Pancreas (tissue), 10 donors: ENCODE data around the gene PCDHGA4. TPM values are rescaled to one million over a fixed set of nuclear protein-coding genes. Genes with fewer than 3 reads are reported as not detected.
A peak's percentile ranks its signal among the peaks of the same experiment; 100 is the strongest.

ENCODE experiments used
- ATAC-seq, 4 donors: fragments of 200-7000 bp; cut with Tn5 transposase; one replicate each; pipeline versions ENCODE4 v1.8.0 to v1.9.1; 2020; ENCODE audit warnings: mild to moderate bottlenecking in 4 of 4, moderate library complexity in 4 of 4
- DNase-seq, 6 donors: peaks; one replicate each; pipeline ENCODE4 v3.0.0-alpha.2; 2020
- FAIRE-seq: peaks from 2 replicates; lab custom pipeline; 2012; peaks lifted over from hg19 to GRCh38; lab: Jason Lieb, UNC
- H3K27ac ChIP-seq, 4 donors: fragments of 200-600 bp; sonication (generic); 1 replicate in 3 of 4; 2 replicates in 1 of 4; pipeline versions ENCODE4 v1.5.0 to v1.8.0; 2020
- H3K27me3 ChIP-seq, 4 donors: fragments of 200-600 bp; one replicate each; pipeline ENCODE4 v1.8.0; 2021
- H3K36me3 ChIP-seq, 3 donors: fragments of 200-600 bp; sonication (generic) in 1 of 3; one replicate each; pipeline versions ENCODE4 v1.5.0 to v1.8.0; 2020 to 2021
- H3K4me1 ChIP-seq, 3 donors: fragments of 200-600 bp; one replicate each; pipeline ENCODE4 v1.8.0; 2021
- H3K4me3 ChIP-seq, 4 donors: fragments of 200-600 bp; sonication (generic) in 2 of 4; one replicate each; pipeline versions ENCODE4 v1.5.0 to v1.8.0; 2020 to 2021
- H3K9me3 ChIP-seq, 4 donors: fragments of 200-600 bp; one replicate each; pipeline ENCODE4 v1.8.0; 2021
- WGBS, 2 donors: extraction: QIAGEN DNeasy Blood & Tissue Kit; methylation state at CpG; one replicate each; pipeline ENCODE4 v1.1.7; 2013; 5-methylcytosine and 5-hydroxymethylcytosine counted together
- intact Hi-C, 3 donors: fragments of 100-400 bp; cut with DNase I; formaldehyde crosslinking; loops; one replicate each; pipeline versions ENCODE4 v1.11.1 to v1.14.2; 2022
- polyA plus RNA-seq, 2 donors: library from polyadenylated mRNA; stranded (reverse); fragments of 200-250 nt; gene quantifications; one replicate each; pipeline ENCODE4 v1.2.3, GENCODE V29; 2013
- total RNA-seq, 6 donors: library from RNA; stranded (reverse); fragmentation: NEBNext Ultra II Directional in 4 of 6; extraction: Animal tissue kit (Norgen Biotek cat#: 25700) in 4 of 6; gene quantifications; one replicate each; pipeline versions ENCODE4 v1.2.1 to v1.2.4, GENCODE V29; 2021 to 2023
- TF ChIP-seq, protein P1 (sequence below), 4 donors: fragments of 200-600 bp; sonication (generic) in 3 of 4; IDR thresholded peaks; one replicate each; pipeline versions ENCODE4 v1.5.0 to v1.8.0; 2021; ENCODE audit warnings: antibody characterized with exemption in 4 of 4
- donor health status: healthy with polysubstance abuse.
- donor health status: DM: no; HTN: no; CAD: no; lungs with moderate emphysema.
- donor health status: DM: no; HTN: no; CAD: no.
- donor health status: control.
- donor health status: control.
- donor health status: Bipolar disorder and iron deficiency.
- donor health status: DM: yes; HTN: yes; CAD: no.
- donor health status: DM: no; HTN: no; CAD: no.
- donor health status: DM: no; HTN: no; CAD: no.
- donor health status: DM: yes; HTN: yes; CAD: no.

PCDHGA4 gene
- total and polyA plus RNA-seq, 8 donors: 0.61 to 2.9 (median 2.0) TPM

DNA sequence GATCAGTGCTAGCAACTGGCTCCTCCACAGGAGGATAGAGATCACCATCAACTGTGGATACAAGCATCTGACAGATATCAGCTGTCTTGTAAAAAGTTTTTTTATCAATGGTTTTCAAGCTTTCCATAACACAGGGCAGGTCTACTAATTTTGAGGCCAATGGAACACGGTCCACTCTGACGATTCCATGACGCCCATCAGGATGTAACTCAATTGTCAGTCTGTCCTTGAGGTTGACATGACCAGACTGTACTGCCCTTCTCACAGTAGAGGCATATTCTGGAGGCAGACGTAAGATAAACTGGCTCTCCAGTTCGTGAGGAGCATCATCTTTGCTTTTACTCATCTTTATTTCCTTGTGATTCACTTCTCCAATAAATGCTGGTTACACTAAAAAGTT, 35.1 kb upstream of the PCDHGA4 start:
- DNase-seq: no peak
- no peak for ATAC-seq
- intact Hi-C loops: no loop called here
- H3K36me3 ChIP-seq: peaks cover 0 to 16% (median 0%) of the 10 kb centered on the region in 3 donors
- peaks cover 0 to 34% (median 10%) of the 10 kb centered on the region in 4 donors for H3K9me3 ChIP-seq
- WGBS, 2 donors: 70 to 73% methylated on average over 5 of the region's 5 CpGs
- H3K4me3 ChIP-seq: peak overlapping the region; percentile 63 to 74 (median 71)
- H3K27me3 ChIP-seq: no peaks in the 10 kb centered on the region
- TF ChIP-seq, protein P1, sequence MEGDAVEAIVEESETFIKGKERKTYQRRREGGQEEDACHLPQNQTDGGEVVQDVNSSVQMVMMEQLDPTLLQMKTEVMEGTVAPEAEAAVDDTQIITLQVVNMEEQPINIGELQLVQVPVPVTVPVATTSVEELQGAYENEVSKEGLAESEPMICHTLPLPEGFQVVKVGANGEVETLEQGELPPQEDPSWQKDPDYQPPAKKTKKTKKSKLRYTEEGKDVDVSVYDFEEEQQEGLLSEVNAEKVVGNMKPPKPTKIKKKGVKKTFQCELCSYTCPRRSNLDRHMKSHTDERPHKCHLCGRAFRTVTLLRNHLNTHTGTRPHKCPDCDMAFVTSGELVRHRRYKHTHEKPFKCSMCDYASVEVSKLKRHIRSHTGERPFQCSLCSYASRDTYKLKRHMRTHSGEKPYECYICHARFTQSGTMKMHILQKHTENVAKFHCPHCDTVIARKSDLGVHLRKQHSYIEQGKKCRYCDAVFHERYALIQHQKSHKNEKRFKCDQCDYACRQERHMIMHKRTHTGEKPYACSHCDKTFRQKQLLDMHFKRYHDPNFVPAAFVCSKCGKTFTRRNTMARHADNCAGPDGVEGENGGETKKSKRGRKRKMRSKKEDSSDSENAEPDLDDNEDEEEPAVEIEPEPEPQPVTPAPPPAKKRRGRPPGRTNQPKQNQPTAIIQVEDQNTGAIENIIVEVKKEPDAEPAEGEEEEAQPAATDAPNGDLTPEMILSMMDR (IDR thresholded peaks at IDR 0.05): no peak
- no peaks in the 10 kb centered on the region for H3K4me1 ChIP-seq
- no peak for FAIRE-seq
- H3K27ac ChIP-seq: peak overlapping the region in 2 of 4 donors; percentile 85 to 91

DNA sequence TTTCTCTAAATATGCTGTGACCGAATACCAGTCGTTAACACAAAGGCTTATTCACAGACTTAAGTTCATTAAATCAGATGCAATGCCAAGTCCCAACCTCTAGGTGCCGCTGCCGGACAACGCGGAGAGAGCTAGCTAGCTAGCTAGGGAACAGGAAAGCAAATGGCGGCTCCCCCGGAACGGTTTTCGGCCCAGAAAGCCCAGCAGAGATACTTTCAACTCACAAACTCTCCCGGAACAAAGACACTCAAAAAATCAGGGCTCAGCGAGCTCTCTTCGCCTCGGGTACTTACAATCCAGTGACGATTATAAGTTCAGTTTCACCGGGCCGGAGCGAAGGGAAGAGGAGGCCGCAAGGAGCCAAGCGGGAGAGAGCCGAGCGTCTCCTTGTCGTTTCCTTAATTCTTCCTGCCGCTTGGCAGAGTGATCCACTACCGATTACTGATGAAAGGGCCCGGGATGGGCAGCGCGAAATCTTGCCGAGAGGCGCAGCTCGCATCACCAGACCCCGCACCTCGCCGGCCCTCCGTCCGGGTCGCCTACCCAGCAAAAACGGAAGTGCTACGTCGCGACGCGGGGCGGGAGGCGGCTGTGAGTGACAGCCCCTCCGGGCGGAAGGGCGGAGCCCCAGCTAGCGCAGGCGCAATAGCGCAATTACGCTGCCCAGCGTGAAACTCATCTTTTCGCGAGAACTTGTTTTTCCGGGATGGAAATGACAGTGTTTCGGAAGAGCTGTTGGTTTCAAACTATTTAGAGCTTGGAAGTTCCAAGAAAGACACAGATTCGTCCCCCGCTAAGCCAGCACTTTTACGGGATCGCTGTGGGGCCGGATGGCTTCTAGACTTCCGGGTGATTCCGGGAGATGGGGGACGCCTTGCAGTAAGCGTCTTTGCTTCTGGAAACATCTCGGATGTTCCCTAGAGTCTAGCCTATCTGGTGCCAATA, 34.3 kb upstream of the PCDHGA4 start, which contains the start of gene TAF7:
TAF7 (minus strand) TSS at position 560 of the 945 bp plus-strand sequence. CDS start 740 bp downstream, outside the sequence.
- no peak for FAIRE-seq
- intact Hi-C loops: no loop called here
- peaks cover 0 to 33% (median 9%) of the 10 kb centered on the region in 4 donors for H3K9me3 ChIP-seq

DNA sequence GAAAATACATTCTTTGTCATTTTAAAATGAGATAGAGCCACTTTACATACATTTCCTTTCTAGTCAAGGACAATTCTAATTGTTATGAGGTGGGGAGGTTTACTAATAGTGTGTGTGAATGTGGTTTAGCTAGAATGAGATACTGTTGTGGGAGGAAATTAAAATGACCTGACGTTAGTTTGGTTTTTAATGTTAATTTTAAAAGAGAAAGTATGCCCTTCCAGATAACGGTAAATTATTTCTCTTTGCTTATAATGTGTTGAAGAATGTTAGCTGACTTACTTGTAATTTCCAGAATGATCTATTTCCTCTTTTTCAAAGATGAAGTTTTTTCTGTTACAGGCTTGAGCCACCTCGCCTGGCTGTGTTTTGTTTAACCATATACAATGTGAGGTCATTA, 32.6 kb upstream of the PCDHGA4 start:
- ATAC-seq (no peak), DNase-seq (no peak), FAIRE-seq (no peak)
- 90 to 95% methylated on average over 3 of the region's 3 CpGs for WGBS, 2 donors
- Histone ChIP-seq H3K4me3 (no peak overlapping the region), H3K9me3 (peaks cover 0 to 22% (median 8%) of the 10 kb centered on the region in 4 donors), H3K36me3 (peaks cover 0 to 11% (median 0%) of the 10 kb centered on the region in 3 donors), H3K27ac (no peak overlapping the region), H3K27me3 (no peaks in the 10 kb centered on the region), H3K4me1 (no peaks in the 10 kb centered on the region)
- intact Hi-C loops: no loop called here
- TF ChIP-seq, protein P1 (IDR thresholded peaks at IDR 0.05): no peak

More for the DNA sequence above, 34.3 kb upstream of the PCDHGA4 start, which contains the start of gene TAF7:
- Histone ChIP-seq H3K36me3 (peaks cover 0 to 16% (median 0%) of the 10 kb centered on the region in 3 donors), H3K4me3 (peak within 1 kb of the TSS; percentile 63 to 74 (median 71)), H3K27me3 (no peaks in the 10 kb centered on the region), H3K27ac (peak within 1 kb of the TSS; percentile 85 to 94 (median 92)), H3K4me1 (no peaks in the 10 kb centered on the region)
- TF ChIP-seq, protein P1 (IDR thresholded peaks at IDR 0.05): peak; percentile 45 to 74 (median 64)
- ATAC-seq (peak; percentile 98 to 100 (median 100)), DNase-seq (peak; percentile 87 to 97 (median 92))
- WGBS, 2 donors: 1% methylated on average over 67 of the region's 67 CpGs

DNA sequence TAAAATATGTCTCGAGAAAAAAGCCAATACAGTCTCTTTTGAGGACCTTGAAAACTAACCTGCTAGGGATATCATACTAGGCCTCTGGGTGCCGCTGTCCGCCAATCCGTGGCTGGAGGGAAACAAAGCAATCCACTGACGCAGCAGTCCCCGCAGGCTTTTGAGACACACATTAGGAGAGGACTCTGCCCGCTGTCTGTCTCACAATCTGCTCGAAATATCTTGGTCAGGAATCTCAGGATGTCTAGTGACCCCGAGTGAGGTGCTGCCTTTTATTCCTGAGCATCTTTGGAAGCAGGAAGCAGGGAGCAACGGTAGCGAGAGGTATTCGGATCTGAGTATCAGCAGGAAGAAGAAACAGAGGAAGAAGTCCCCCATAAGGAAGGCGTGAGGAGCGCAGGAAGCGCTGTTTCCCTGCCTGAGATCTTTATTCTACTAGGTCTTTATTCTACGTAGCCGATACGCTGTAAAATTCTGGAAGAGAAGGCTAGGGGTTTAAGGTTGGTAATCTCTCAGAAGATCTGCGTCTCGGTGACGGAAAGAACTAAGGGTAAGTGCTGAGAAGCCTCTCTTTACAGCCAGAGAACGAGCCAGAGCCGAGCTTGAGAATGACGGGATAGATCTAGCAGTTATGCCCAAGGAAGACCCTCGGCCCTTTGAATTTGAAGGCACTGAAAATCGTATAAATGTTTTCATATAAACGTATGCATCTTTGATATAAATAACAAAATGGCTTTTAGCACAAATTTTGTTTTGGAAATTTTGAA, 28.6 kb upstream of the PCDHGA4 start:
- H3K4me3 ChIP-seq: peak overlapping the region in 1 of 4 donors; percentile 26
- H3K36me3 ChIP-seq: no peaks in the 10 kb centered on the region
- ATAC-seq (peak in 3 of 4 donors; percentile 80 to 87 (median 82)), DNase-seq (peak in 1 of 6 donors; percentile 25), FAIRE-seq (no peak)
- TF ChIP-seq, protein P1 (IDR thresholded peaks at IDR 0.05): peak in 1 of 4 donors; percentile 19
- H3K4me1 ChIP-seq: no peaks in the 10 kb centered on the region
- WGBS, 2 donors: 8 to 10% methylated on average over 27 of the region's 27 CpGs
- intact Hi-C loops: no loop called here
- no peaks in the 10 kb centered on the region for H3K9me3 ChIP-seq
- H3K27me3 ChIP-seq: peaks cover 0 to 3% (median 1%) of the 10 kb centered on the region in 4 donors
- no peak overlapping the region for H3K27ac ChIP-seq
